Activated CD4-positive, alpha-beta T cell treated with anti-CD3 and anti-CD28 coated beads, Interleukin-2, amount 50 U/mL, for 24 hours (primary cell): ENCODE data around the gene BCAS3.
A peak's percentile ranks its signal among the peaks of the same experiment; 100 is the strongest.
"Not testable (repeated sequence)": the region's sequence is repeated elsewhere in the genome, so short reads cannot be mapped to it uniquely, and the experiment has no call there.

Experiments
- DNase-seq, 2 donors: peaks; one replicate each; pipeline ENCODE4 v3.0.0-alpha.2; 2020; ENCODE audit warnings: low read depth in 1 of 2, low spot score in 1 of 2

Gene BCAS3

DNA sequence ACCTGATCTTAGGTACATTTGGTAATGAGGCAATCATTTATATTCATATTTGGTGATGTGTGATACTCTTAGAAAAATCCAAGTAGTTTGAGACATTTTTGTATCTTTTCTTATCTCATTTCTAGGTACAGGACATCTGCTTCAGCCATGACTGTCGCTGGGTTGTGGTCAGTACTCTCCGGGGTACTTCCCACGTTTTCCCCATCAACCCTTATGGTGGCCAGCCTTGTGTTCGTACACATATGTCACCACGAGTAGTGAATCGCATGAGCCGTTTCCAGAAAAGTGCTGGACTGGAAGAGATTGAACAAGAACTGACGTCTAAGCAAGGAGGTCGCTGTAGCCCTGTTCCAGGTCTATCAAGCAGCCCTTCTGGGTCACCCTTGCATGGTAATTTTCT is 312.2 kb downstream of the BCAS3 start:
- no peak for DNase-seq

DNA sequence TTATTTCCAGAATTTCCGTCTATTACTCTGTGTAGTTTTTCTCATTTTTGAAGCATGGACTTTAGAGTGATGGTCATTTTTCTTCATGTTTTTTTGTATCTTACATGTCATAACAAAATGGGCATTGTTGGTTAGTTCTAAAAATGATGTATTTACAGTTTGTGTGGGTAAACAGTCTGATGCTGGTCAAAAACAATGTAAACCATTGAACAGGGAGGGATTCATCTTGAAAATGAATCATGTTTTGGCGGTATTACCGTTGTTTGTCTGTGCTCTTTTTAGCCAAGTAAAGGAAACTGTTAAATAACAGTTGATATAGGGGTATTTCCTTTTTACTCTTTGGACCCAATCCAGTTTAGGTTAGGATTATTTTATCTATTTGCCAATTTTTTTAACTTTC is 315.8 kb downstream of the BCAS3 start:
- DNase-seq = no peak

DNA sequence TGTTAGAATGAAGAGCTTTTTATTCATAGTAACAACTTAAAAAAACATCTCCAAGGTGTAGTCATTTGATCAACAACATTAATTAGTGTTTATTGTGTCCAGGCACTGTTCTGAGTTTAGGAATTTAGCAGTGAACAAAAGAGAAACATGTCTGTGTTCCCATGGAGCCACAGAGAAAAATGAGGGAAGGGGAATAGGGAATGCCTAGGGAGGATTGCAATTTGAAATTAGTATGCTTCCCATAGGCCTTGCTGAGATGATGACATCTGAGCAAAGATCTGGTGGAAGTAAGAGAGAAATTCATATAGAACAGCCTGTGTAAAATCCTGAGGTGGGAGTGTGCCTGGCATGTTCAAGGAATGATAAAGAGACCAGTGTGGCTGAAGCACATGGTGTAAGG is 318.0 kb downstream of the BCAS3 start:
- DNase-seq = no peak

DNA sequence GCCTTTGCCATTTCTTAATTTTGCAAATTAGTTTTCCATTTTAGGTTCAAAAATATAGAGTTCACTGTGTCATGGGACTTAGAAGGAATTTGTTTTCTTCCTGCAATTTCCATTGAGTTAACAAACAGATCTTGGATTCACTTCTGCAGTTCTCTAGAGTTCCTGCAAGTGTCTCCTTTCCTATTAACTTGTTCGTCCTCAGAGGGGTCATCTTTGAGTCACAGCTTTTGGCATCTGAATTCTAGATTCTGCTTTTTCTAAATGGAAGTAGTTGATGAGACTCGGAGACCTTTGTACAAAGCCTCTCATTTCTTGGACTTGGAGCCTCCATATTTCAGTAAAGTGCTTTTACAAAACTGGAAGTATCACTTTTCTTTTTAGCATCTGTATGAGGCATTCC is 323.3 kb downstream of the BCAS3 start:
- no peak for DNase-seq

DNA sequence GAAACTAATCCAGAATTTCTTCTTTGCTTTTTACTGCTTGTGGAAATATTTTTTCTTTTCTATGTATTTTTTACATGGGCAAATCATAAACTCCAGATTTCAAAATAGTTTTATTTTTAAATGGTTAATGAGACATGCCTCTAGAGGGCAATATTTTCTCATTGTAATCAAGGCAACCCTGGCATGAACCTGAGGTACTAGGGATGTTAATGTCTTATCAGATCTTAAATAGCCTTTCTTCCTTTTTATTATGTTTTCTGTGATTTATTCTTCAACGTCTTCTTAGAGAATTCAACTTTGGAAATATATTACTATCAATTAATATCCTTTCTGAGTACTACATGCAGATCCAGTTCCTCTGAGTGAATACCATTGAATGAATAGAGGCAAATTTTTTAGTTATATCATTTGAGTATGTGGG is 324.7 kb downstream of the BCAS3 start:
- DNase-seq = peak in 1 of 2 donors; percentile 3

DNA sequence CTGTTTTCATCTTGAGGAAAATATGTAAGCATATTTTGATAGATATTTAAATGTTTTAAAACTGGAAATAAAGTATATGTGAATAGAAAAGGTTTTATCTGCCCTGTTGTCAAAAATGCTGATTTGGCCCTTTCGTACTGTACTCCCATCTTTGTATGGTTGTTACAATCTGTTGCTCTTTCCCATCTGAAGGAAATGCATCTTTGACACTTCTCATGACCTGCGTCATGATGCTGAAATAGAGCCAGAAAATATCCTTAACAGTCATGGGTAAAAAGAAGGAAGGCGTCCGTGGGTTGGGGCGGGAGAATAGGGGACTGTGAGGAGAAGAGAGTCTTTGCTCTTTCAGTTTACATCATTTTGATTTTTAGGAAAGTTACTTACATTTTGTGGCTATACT is 327.7 kb downstream of the BCAS3 start:
- DNase-seq = no peak

DNA sequence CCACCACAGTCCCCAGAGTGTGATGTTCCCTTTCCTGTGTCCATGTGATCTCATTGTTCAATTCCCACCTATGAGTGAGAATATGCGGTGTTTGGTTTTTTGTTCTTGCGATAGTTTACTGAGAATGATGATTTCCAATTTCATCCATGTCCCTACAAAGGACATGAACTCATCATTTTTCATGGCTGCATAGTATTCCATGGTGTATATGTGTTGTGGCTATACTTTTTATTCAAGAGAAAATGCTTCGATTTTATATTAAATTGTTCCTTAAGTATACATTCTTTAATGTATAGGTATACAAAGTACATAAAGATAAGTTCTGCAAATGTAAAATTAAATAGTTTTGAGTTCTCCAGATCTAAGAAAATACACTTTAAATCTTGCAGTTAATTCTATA is 328.3 kb downstream of the BCAS3 start:
- not testable (repeated sequence) for DNase-seq

DNA sequence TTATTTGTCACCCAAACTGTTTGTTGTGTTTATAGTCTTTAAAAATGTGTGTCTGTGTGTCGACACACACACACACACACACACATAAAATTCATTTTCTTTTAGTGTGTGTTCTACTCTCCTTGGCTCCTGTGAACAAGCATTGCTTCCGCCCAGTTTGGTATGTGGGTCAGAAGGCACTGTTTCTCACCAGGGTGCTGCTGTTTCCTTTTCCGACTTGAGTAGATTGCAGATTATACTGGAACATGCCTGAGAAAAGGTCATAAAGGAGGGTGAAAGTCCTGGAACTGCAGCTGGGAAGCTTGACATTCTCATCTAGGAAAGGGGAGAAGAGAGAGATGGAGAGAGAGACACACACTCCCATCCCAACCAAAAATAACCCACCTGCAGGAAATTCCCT is 330.3 kb downstream of the BCAS3 start:
- DNase-seq = no peak

DNA sequence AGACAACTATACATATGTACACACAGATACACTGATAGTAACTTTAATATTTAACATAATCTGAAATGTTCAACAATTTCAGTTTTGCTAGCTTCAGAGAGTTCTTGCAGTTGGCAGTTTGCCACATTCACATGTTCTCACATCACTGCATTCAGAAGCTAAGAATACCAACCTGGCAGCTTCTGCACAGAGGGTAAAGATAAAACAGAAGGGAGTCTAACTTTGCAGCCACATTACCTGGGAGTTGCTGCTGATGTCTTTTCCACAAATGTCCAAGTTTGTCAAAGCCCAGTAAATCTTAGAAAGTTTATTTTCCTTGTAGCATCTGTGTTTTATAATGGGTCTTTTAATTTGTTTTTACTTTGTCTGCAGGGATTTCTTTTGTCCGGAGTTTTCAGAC is 332.0 kb downstream of the BCAS3 start:
- no peak for DNase-seq

DNA sequence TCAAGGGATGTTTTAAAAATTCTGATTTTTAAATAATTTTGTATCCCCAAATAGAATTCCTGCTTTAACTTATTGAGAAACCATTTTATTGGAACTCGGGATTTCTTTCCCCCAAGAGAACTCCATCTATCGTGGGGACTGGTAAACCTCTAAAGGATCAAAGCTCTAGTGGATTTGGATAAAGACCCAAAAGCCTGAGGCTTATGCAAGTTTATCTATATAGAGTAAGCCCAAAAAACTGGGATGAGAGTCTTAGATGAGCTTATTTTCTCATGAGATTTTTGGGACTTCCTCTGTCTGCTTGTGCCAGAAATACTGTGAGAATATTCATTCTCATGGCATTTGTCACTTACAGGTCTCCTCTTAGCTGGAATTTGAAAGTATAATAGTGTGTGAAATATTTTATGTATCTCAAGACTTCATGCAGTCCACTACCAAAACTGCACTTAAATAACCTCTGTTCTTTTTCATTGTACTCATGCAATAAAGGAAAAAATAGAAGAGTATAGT is 333.1 kb downstream of the BCAS3 start:
- no peak for DNase-seq

DNA sequence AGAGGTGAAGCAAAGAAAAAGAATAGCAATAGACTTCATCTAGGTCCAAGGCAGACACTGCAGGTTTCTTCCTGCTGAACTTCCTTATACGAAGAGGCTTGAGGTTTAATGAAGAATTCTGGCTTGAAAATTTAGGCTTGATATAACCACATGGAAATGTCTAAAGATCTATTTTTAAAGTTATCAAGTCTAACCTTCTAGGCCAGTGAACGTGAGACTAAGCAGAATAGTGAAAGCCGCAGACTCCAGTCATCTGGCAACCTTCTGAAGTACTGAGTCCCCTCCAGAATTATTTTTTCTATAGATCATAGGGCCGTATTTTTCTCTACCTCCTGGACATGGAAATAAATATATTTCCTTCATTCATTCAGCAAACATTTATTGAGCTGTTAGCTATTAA is 333.6 kb downstream of the BCAS3 start:
- DNase-seq = no peak

DNA sequence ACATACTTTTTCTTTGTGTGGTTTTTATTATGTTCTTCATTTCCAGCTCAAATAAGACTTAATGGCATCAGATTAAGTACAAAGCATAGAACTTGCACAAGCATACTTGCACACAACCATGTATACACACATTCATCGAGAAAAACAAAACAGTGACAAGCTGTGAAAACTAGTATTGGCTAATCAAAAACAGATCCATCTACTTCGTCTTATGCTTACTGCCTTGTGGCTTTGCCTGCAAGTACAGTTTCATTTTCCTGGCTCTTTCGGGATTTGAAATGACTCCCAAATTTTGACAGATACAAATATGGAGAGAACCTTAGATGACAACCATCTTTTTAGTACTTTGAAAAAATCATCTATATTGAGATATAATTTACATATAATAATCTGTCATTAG is 338.3 kb downstream of the BCAS3 start:
- no peak for DNase-seq

DNA sequence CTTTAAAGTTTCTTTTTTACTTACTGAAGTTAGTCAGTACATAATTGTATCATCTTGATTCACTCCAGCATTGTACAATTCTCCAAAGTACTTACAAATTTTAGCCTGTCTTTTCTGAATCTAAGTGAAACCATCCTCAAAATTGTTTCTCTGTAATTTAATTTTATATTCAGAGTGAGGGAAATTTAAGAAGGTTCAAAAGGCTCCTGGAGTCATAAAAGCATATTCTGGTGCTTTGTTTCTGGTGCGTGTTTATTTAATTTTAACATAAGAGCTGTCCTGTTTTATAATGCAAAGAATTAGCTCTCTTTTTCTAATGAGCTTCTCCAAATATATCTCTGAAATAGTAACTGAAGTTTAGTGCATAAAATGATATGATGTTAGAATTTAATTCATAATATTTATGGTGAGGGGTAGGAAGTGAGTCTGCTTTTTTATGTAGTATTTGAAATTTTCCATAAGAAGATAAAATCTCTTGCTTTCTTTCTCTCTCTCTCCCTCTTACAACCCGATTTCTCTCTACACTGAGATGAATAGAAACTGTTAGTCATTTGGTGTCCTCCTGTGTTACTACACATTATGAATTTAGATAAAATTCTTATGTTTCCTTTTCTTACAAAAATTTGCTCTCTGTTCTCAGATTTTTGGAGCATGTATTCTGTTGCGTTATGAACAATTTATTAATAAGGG is 339.8 kb downstream of the BCAS3 start:
- DNase-seq = no peak

DNA sequence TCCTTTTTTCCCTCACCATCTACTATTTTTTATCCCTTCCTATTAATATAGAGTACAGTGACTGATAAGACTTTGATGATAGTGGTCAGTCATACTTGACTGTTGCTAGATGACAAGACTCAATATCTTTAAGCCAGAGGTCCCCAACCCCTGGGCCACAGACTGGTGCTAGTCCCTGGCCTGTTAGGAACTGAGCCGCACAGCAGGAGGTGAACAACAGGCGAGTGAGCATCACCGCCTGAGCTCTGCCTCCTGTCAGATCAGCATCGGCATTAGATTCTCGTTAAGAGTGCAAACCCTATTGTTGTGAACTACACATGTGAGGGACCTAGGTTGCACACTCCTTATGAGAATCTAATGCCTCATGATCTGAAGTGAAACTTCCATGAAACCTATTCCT is 341.3 kb downstream of the BCAS3 start:
- DNase-seq = no peak

DNA sequence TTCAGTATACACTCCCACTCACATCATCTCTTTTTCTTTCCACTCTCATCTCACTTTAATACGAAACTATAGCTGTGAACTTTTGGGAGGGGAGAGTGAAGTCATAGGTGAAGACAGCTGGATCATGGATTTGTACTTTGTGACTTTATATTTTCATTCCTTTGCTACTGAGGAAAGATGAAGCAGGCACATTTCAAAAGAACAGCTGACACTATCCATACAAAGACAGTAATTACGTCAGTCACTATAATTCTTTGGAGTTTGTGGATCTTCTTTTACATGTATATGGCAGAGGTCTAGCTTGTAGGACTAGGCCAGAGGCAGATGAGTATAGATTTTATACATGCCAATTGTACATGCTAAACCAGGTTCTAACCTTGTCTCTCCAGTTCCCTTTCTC is 346.3 kb downstream of the BCAS3 start:
- no peak for DNase-seq

DNA sequence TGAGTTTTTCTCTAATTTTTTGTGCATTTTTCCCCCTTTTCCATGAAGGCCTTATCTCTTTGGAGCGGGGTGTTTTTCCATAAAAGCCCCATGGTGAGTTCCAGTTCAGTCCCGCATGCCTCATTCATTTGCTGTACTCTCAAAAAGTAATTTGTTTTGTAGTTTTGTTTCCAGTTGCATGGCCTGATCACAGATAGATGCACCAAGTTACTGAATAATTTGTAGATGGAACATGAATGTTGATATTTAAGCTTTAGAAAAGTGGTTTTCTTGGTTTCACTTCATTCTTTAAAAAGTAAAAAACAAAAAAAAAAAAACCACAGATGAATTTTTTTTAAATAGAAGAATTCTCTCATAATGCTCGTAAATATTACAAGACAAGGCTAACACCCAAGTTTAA is 349.2 kb downstream of the BCAS3 start:
- no peak for DNase-seq

DNA sequence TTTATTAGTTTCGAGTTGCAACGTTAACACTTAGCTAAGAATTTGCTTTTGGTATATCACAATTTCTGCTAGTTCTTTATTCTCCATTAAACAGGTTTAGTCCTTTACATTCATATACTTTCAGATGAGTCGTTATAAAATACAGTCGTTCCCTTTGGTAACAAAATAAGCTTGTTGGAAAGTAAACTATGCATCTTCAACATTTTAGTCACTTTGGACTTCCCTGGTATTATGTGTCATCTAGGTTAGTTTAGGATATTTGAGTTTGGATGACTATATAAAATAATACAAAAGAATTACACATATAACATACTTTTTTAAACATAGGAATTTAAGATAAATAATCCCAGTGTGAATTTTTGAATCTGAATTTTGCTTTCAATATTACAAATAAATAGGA is 351.5 kb downstream of the BCAS3 start:
- no peak for DNase-seq

DNA sequence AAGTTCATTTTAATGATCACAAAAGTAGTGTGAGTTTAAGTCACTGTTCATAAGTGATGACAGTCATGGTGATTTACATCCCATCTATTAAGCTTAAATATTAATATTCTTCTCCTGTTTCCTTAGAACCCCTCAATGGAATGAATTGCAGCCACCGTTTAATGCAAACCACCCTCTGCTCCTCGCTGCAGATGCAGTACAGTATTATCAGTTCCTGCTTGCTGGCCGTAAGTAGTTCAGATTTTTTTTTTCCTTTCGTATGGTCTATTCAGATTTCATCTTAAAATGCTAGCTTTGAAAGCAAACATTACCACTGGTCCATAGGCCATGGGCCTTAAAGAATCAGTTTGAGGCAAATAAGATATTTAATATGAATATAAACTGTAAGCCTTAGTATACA is 363.0 kb downstream of the BCAS3 start:
- no peak for DNase-seq

DNA sequence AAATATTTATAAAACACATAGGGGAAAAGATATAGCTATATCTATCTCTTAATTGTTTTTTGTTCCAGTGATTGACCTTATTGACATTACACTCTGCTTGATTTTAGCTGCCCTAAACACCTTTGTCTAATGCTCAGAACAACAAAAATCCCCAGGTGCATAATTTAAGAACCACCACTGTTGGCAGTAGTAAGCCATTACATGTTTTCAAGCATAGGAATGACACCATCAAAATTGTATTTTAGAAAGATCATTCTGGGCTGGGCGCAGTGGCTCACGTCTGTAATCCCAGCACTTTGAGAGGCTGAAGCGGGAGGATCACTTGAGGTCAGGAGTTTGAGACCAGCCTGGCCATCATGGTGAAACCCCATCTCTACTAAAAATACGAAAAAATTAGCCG is 364.7 kb downstream of the BCAS3 start:
- DNase-seq = not testable (repeated sequence)

DNA sequence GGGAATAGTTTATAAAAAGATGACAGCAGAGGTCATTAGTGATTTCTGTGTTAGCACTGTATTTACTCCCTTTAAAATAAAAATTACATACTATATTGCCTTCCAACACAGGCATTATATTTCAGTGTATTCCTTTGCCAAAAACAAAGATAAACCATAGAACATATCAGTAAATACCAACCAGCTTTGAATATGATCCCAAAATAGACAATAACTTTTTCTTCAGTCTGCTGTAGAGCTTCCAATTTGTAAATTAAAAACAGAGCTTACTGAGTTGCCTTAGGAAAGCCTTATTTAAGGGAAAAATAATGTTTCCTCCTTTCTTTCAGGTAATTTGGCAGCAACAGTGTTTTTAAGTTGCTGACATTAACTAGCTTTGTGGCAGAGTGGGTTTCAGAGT is 369.9 kb downstream of the BCAS3 start:
- no peak for DNase-seq

DNA sequence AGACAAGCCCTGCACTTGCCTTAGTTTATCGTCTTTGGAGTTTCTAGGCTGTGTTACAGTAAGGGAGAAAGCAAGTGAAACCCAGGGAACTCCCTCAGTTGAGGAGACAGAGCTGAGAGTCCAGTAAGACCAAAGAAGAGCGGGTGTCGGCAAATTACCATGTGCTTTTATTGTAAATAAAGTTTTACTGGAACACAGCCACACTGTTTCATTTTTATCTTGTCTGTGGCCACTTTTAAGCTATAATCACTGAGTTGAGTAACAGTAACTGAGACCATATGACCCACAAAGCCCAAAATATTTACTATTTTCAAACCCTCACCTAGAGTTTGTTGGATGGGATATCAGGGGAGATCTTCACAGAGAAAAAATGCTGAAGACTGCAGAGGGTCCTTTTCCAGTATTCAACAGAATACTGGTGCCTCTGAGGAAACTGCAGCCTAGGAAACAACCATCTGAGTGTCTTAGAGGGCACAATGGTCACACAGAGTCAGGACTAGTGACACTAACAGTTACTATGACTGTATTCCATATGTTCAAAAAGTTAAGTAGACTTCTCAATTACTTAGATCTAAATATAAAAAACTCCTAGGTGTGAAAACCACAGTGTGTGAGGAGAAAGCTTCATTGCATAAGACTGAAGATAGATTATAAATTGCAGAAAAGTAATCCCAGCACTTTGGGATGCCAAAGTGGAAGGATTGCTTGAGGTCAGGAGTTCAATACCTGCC is 370.9 kb downstream of the BCAS3 start:
- DNase-seq = no peak

DNA sequence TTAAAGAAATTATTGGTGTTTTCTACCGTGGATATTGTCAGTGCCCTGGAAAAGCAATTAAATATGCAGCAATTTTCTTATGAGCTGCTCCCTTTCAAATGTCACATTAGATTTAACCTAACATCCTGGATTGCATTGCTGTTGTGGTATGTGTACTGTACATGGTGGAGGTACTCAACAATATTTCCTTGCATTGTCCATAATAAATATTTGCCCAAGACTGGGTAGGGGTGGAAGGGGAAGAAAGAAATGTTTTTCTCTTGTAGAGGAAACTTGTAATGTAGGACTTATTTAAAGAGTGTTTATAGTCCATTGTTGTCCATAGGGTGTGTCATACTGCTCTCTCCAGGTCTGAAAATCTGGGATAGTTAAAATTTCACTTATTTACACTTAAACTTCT is 375.8 kb downstream of the BCAS3 start:
- no peak for DNase-seq

DNA sequence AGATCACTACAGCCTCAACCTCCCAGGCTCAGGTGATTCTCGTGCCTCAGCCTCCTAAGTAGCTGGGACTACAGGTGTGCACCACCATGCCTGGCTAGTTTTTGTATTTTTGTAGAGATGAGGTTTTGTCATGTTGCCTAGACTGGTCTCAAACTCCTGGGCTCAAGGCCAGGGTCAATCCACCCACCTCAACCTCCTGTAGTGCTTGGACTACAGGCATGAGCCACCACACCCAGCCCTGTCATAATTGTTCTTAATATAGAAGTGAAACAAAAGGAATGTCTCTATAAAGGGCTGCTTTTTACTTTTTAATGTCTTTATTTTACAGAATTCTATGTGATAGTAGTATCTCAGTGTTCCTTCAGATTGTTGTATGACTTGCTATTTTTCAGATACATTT is 376.8 kb downstream of the BCAS3 start:
- DNase-seq = no peak
